Measurements from ENCODE around the gene GRAMD1A. TPM values are rescaled to one million over a fixed set of nuclear protein-coding genes. Genes with fewer than 3 reads are reported as not detected.
"Not testable (repeated sequence)": the region's sequence is repeated elsewhere in the genome, so short reads cannot be mapped to it uniquely, and the experiment has no call there.

Gene GRAMD1A
- polyA plus RNA-seq, 6 donors from 2014 or later, result 10.4 to 29.3 (median 12.3) TPM

DNA sequence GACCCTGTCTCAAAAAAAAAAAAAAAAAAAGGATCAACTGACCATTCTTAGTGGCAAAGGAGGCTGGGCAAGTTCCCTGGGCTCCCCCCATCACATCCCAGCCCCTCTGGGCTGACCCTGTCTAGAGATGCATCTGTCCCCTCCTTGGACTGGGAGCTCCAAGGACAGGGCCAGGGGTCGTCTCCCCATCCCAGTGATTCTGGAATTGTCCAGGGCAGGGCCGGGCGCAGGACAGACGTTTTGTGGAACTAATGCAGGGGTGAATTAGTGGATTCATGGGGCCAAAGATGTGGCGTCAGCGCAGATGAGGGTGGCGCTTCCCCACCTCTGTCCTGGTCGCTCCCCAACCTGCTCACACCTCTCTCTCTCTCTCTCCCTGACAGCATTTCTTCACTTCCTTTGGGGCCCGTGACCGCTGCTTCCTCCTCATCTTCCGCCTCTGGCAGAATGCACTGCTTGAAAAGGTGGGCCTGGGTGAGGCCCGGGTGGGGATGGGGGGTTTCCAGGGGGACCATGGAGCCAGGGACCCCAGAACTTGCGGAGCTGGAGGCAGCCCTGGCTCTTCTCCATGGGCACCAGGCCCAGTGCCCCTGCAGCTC is 11.1 kb downstream of the GRAMD1A start:
- ATAC-seq (ENCODE audit: low read depth in 2 of 2) (no peak), DNase-seq (no peak)
- Mint-ChIP-seq H3K4me1 (peaks cover 30 to 41% (median 39%) of the 10 kb centered on the region in 3 donors), H3K27ac (peak overlapping the region in 2 of 6 donors; percentile 74 to 85), H3K4me3 (no peak overlapping the region), H3K36me3 (peaks cover 4 to 27% of the 10 kb centered on the region in 2 donors), H3K9me3 (no peaks in the 10 kb centered on the region), H3K27me3 (no peaks in the 10 kb centered on the region)

DNA sequence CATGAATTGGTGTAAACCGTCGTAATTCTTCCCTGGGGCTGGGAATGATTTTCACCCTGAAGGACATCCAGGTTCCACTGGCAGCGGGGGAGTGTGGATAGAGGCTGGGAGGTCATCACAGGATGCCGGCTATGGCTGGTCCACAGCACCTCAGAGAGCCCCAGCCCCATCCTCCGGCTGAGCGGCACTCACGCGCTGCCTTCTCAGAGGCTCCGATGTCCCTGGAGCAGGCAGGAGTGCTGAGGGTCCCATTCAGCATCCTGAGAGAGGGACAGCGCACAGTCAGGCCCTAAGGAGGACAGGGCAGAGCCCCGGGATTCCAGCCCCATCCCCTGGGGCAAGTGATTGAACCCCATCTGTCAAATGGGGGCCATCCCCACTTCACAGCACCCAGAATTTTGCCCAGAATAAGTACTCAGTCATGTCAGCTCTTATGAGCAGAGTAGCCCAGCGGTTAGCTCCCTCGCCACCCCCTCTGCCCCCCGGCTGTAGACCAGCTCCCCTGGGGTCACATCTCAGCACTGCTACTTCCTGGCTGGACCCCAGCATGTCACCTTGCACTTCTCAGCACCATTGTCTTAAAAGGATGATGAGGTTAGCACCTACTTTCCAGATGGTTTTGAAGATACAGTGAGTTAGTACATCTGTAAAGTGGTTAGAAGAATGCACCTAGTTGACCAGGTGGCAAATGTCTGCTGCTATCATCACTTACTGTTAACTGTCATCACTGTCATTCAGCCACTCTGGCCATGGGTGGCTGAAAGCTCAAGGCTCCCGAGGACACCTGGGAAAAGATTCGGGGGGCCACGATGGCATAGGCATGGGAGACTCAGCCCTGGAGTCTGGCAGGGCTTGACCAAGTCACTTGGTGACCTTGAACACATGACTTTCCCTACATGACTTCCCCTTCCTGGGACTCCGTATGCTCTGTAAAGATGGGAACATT is 11.9 kb downstream of the GRAMD1A start:
- peak overlapping the region in 3 of 6 donors; percentile 57 to 74 (median 68) for H3K27ac Mint-ChIP-seq
- peak overlapping the region in 1 of 8 donors; percentile 26 for H3K4me3 Mint-ChIP-seq
- DNase-seq (no peak), ATAC-seq (ENCODE audit: low read depth in 2 of 2) (no peak)
- peaks cover 24 to 35% (median 35%) of the 10 kb centered on the region in 3 donors for H3K4me1 Mint-ChIP-seq
- H3K36me3 Mint-ChIP-seq, result peaks cover 0 to 27% of the 10 kb centered on the region in 2 donors
- no peaks in the 10 kb centered on the region for H3K9me3 Mint-ChIP-seq
- no peaks in the 10 kb centered on the region for H3K27me3 Mint-ChIP-seq

DNA sequence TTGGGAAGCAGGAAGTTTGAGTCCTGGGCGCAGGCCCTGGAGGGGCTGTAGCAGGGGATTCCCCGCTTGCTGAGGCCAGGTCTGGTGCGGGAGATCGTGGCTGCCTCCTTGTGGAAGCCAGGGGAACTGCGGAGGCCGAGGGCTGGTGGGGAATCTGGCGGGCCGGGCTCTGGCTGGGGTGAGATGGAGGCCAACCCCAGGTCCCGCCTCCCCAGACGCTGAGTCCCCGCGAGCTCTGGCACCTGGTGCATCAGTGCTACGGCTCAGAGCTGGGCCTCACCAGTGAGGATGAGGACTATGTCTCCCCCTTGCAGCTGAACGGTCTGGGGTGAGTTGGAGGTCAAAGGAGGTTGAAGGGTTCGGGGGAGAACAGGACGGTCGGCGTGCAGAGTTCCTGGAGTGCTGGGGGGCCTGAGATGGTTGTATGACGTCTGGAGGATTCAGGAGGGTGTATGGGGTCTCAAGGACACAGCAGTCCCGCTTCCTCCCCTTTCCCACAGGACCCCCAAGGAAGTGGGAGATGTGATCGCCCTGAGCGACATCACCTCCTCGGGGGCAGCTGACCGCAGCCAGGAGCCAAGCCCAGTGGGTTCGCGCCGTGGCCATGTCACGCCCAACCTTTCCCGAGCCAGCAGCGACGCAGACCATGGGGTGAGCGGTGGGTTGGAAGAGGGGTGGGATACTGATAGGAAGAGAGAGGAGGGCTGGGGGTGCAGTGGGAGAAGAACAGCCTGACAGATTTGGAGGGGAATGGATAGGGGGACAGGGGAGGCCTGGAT is 13.1 kb downstream of the GRAMD1A start:
- H3K9me3 Mint-ChIP-seq, result no peaks in the 10 kb centered on the region
- H3K36me3 Mint-ChIP-seq, result peaks cover 6 to 38% of the 10 kb centered on the region in 2 donors
- H3K4me1 Mint-ChIP-seq, result peaks cover 30 to 41% (median 40%) of the 10 kb centered on the region in 3 donors
- H3K27ac Mint-ChIP-seq, result peak overlapping the region in 5 of 6 donors; percentile 68 to 93 (median 84)
- peak; percentile 72 for DNase-seq
- ATAC-seq (ENCODE audit: low read depth in 2 of 2), result peak; percentile 83 to 89
- H3K4me3 Mint-ChIP-seq, result peak overlapping the region in 1 of 8 donors; percentile 49
- no peaks in the 10 kb centered on the region for H3K27me3 Mint-ChIP-seq

DNA sequence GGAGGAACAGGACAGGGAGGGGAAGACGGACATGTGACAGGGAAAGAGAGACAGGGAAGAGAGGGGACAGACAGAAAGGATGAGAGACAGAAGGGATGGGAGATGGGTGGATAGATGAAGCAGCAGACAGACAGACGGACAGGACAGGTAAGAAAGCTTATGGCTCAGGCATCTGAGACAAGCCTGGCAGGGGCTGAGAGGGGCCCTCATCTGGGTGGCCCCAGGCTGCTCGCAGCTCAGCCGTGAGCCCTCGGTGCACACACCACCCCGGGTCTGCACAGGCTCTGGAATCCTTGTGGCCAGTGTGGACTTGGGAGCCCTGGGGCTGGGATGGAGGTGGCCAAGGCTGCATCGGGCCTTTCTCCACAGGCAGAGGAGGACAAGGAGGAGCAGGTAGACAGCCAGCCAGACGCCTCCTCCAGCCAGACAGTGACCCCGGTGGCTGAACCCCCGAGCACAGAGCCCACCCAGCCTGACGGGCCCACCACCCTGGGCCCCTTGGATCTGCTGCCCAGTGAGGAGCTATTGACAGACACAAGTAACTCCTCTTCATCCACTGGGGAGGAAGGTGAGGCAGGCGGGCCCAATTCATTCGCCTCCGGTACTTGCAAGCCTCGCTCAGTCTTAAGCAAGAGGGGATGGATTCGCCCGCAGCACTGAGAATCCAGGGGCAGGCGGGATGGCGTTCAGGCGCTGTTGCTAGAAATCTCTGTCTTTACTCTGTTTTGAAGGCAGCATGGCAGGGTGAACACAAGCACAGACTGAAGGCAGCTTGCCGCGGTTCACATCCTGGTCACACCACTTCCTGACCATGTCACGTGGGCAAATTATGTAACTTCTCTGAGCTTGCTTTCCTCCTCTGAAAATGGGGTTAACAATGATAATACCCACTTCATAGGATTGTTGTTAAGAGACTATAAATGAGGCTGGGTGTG is 14.0 kb downstream of the GRAMD1A start:
- DNase-seq (no peak), ATAC-seq (ENCODE audit: low read depth in 2 of 2) (peak in 1 of 2 donors; percentile 46)
- H3K9me3 Mint-ChIP-seq, result no peaks in the 10 kb centered on the region
- H3K36me3 Mint-ChIP-seq, result peaks cover 6 to 44% of the 10 kb centered on the region in 2 donors
- peaks cover 34 to 45% (median 40%) of the 10 kb centered on the region in 3 donors for H3K4me1 Mint-ChIP-seq
- peak overlapping the region in 4 of 8 donors; percentile 18 to 49 (median 40) for H3K4me3 Mint-ChIP-seq
- no peaks in the 10 kb centered on the region for H3K27me3 Mint-ChIP-seq
- peak overlapping the region in 5 of 6 donors; percentile 60 to 93 (median 87) for H3K27ac Mint-ChIP-seq

DNA sequence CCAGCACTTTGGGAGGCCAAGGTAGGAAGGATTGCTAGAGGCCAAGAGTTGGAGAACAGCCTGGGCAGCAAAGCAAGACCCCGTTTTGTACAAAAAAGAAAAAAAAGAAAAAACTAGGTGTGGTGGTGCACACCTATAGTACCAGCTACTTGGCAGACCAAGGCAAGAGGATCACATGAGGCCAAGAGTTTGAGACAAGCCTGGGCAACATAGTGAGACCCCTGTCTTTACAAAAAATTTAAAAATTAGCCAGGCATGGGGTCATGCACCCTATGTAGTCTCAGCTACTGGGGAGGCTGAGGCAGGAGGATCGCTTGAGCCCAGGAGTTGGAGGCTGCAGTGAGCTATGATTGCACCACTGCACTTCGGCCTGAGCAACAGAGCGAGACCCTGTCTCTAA is 14.7 kb downstream of the GRAMD1A start:
- ATAC-seq (ENCODE audit: low read depth in 2 of 2); H3K9me3 Mint-ChIP-seq; H3K27me3 Mint-ChIP-seq; DNase-seq: not testable (repeated sequence)
- Mint-ChIP-seq H3K27ac (peak overlapping the region in 3 of 6 donors; percentile 68 to 89 (median 87)), H3K4me1 (peaks cover 34 to 45% (median 40%) of the 10 kb centered on the region in 3 donors), H3K4me3 (peak overlapping the region in 1 of 8 donors; percentile 32), H3K36me3 (peaks cover 9 to 50% of the 10 kb centered on the region in 2 donors)

DNA sequence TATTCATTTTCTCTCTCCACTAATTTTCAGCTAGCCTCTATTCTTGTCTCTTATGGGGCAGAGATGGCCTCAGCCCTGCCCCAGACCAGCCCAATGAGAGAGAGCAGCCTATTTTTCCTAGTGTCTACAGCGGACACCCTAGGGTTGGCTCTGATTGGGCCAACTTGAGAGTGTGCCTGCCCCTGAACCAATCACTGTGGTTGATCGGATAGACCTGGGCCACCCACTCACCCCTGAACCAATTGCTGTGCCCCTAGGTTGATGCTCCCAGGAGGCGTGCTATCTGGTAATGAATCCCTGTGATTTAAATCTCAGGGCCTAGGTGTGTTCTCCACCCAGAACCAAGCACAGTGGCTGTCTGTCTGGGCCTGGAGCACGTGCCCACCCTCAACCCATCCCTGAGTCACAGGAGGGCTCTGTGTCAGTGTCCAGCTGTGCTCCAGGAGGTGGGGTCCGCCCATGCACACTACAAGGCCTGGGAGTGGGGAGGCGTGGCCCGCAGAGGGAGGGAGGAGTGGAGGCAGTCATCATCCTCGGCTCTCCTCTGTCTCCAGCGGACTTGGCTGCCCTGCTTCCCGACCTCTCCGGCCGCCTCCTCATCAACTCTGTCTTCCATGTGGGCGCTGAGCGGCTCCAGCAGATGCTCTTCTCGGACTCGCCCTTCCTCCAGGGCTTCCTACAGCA is 15.3 kb downstream of the GRAMD1A start:
- Mint-ChIP-seq H3K4me3 (no peak overlapping the region), H3K4me1 (peaks cover 34 to 45% (median 40%) of the 10 kb centered on the region in 3 donors), H3K36me3 (peaks cover 10 to 49% of the 10 kb centered on the region in 2 donors), H3K27me3 (no peaks in the 10 kb centered on the region), H3K27ac (peak overlapping the region in 2 of 6 donors; percentile 32 to 67), H3K9me3 (no peaks in the 10 kb centered on the region)
- DNase-seq (no peak), ATAC-seq (ENCODE audit: low read depth in 2 of 2) (no peak)

DNA sequence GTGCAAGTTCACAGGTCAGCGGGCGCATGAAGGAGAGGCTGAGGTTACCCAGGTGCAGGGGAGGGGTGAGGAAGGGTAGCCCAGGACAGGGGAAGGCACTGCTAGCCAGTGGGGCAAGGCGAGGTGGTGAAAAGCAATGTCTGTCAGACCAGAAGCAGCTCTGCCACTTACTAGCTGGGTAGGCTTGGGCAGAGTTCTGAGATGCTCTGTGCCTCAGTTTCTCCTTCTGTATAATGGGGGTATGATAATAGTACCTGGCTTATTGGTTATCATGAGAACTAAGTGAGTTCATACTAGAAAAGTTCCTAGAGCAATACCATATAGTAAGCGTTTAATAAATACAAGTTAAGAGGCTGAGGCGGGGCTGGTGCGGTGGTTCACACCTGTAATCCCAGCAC is 15.8 kb downstream of the GRAMD1A start:
- Mint-ChIP-seq H3K4me3 (no peak overlapping the region), H3K9me3 (no peaks in the 10 kb centered on the region), H3K36me3 (peaks cover 14 to 51% of the 10 kb centered on the region in 2 donors), H3K27me3 (no peaks in the 10 kb centered on the region), H3K27ac (peak overlapping the region in 1 of 6 donors; percentile 67), H3K4me1 (peaks cover 39 to 45% (median 40%) of the 10 kb centered on the region in 3 donors)
- no peak for DNase-seq
- no peak for ATAC-seq (ENCODE audit: low read depth in 2 of 2)

DNA sequence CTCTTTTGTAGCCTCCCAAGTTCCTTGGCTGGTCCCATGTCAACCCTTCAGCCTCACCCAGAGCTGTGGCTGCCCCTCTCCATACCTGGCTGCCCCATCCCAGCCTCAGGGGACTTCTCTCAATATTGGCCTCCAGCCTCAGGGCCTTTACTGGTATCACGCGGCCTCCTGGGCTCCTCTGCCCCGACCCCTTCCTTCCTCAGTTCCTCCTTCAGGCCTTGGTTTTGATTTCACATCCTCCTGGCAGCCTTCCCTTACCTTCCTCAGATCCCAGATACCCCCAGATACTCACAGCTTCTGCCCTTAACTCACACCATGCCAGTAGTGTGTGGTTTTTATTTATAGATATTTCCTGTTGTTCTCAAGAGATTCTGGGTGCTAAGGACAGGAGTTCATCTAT is 17.4 kb downstream of the GRAMD1A start:
- Mint-ChIP-seq H3K27me3 (no peaks in the 10 kb centered on the region), H3K36me3 (peaks cover 14 to 55% of the 10 kb centered on the region in 2 donors), H3K9me3 (no peaks in the 10 kb centered on the region), H3K27ac (peak overlapping the region in 3 of 6 donors; percentile 37 to 85 (median 79)), H3K4me1 (peaks cover 33 to 40% (median 39%) of the 10 kb centered on the region in 3 donors), H3K4me3 (no peak overlapping the region)
- ATAC-seq (ENCODE audit: low read depth in 2 of 2), result no peak
- no peak for DNase-seq

DNA sequence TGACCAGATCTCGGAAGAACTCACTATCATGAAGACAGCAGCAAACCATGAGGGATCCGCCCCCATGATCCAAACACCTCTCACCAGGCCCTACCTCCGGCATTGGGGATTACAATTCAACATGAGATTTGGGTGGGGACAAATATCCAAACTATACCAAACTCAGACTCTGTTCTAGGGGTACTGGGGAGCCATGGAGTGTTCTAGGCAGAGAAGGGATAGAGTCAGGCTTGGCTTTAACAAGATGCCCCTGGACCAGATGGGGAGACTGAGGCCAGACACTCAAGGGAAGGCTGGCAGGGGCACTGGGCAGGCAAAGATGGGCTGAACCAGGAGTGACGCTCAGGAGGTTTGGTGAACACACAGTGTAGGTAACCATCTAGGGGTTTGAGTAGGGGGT is 18.3 kb downstream of the GRAMD1A start:
- no peak overlapping the region for H3K4me3 Mint-ChIP-seq
- ATAC-seq (ENCODE audit: low read depth in 2 of 2), result no peak
- no peaks in the 10 kb centered on the region for H3K9me3 Mint-ChIP-seq
- peaks cover 14 to 49% of the 10 kb centered on the region in 2 donors for H3K36me3 Mint-ChIP-seq
- DNase-seq, result no peak
- H3K27ac Mint-ChIP-seq, result peak overlapping the region in 3 of 6 donors; percentile 62 to 78 (median 68)
- H3K27me3 Mint-ChIP-seq, result no peaks in the 10 kb centered on the region
- H3K4me1 Mint-ChIP-seq, result peaks cover 24 to 34% (median 30%) of the 10 kb centered on the region in 3 donors

DNA sequence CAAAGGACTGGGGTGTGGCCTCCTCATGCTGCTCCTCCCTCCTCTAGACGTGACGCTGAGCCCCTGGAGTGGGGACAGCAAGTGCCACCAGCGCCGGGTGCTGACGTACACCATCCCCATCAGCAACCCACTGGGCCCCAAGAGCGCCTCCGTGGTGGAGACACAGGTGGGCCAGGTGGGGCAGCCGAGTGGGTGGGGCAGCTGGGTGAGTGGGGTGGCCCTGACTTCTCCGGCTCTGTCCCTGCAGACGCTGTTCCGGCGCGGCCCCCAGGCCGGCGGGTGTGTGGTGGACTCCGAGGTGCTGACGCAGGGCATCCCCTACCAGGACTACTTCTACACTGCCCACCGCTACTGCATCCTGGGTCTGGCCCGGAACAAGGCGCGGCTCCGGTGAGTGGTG is 19.0 kb downstream of the GRAMD1A start:
- peaks cover 14 to 42% of the 10 kb centered on the region in 2 donors for H3K36me3 Mint-ChIP-seq
- no peaks in the 10 kb centered on the region for H3K27me3 Mint-ChIP-seq
- DNase-seq (no peak), ATAC-seq (ENCODE audit: low read depth in 2 of 2) (no peak)
- H3K4me3 Mint-ChIP-seq, result no peak overlapping the region
- no peak overlapping the region for H3K27ac Mint-ChIP-seq
- no peaks in the 10 kb centered on the region for H3K9me3 Mint-ChIP-seq
- H3K4me1 Mint-ChIP-seq, result peaks cover 17 to 27% (median 22%) of the 10 kb centered on the region in 3 donors

DNA sequence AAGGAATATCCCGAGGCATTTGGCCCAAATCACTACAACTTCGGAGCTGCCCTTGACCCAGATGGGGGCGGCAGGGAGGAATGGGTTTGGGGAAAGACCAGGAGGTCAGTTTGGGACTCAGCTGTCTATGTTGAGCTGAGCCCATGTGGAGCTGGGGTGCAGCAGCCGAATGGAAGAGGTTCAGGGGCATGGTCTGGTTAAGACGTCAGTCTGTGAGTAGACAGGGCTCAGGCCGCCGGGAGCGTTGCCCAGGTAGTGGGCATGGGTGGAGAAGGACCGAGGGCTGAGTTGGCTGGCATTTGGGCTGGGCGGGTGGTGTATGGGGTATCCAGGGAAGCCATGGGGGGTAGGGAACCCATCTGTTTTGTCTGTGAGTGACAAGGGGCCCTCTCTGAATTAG is 20.9 kb downstream of the GRAMD1A start:
- Mint-ChIP-seq H3K27ac (peak overlapping the region in 1 of 6 donors; percentile 76), H3K4me3 (no peak overlapping the region)

DNA sequence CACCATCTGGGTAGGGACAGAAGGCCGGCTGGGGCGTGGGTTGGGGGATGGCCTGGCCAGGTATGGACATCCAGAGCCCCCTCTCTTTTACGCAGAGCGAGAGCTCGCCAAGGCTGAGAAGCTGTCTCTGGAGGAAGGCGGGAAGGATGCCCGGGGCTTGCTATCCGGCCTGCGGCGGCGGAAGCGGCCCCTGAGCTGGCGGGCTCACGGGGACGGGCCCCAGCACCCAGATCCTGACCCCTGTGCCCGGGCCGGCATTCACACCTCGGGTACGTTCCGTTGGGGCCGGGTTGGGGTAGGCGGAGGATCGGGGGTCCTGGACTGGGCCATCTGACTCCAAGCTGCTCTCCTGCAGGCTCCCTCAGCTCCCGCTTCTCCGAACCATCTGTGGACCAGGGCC is 21.5 kb downstream of the GRAMD1A start:
- Mint-ChIP-seq H3K9me3 (no peaks in the 10 kb centered on the region), H3K36me3 (peaks cover 14 to 36% of the 10 kb centered on the region in 2 donors), H3K4me1 (peaks cover 5 to 20% (median 13%) of the 10 kb centered on the region in 3 donors), H3K27ac (peak overlapping the region in 1 of 6 donors; percentile 47), H3K4me3 (no peak overlapping the region), H3K27me3 (no peaks in the 10 kb centered on the region)
- no peak for ATAC-seq (ENCODE audit: low read depth in 2 of 2)
- DNase-seq, result no peak

More for the DNA sequence above, 20.9 kb downstream of the GRAMD1A start:
- ATAC-seq (ENCODE audit: low read depth in 2 of 2) (no peak), DNase-seq (no peak)
- H3K27me3 Mint-ChIP-seq, result no peaks in the 10 kb centered on the region
- peaks cover 14 to 37% of the 10 kb centered on the region in 2 donors for H3K36me3 Mint-ChIP-seq
- H3K4me1 Mint-ChIP-seq, result peaks cover 5 to 20% (median 13%) of the 10 kb centered on the region in 3 donors
- H3K9me3 Mint-ChIP-seq, result no peaks in the 10 kb centered on the region
